GM19438 (cell line): ENCODE results near the gene TTC28.
"Not testable (repeated sequence)": the region's sequence is repeated elsewhere in the genome, so short reads cannot be mapped to it uniquely, and the experiment has no call there.

Experiments used
- ATAC-seq: cut with Tn5 transposase; IDR thresholded peaks from one replicate; pipeline ENCODE4 v1.9.1; 2021; ENCODE audit warnings: low read depth; ENCODE audit not compliant: unreplicated experiment

TTC28 gene

DNA sequence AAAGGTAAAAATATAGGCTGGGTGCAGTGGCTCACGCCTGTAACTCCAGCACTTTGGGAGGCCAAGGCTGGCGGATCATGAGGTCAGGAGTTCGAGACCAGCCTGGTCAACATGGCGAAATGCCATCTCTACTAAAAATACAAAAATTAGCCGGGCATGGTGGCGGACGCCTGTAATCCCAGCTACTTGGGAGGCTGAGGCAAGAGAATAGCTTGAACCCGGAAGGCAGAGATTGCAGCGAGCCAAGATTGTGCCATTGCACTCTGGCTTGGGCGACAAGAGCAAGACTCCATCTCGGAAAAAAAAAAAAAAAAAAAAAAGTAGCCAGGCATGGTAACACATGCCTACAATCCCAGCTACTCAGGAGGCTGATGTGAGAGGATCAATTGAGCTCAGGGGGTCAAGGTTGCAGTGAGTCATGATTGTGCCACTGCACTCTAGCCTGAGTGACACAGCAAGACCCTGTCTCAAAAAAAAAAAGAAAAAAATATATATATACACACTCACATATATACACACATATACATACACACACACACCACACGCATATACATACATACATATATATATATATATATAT lies 112.6 kb downstream of the TTC28 start:
- not testable (repeated sequence) for ATAC-seq

DNA sequence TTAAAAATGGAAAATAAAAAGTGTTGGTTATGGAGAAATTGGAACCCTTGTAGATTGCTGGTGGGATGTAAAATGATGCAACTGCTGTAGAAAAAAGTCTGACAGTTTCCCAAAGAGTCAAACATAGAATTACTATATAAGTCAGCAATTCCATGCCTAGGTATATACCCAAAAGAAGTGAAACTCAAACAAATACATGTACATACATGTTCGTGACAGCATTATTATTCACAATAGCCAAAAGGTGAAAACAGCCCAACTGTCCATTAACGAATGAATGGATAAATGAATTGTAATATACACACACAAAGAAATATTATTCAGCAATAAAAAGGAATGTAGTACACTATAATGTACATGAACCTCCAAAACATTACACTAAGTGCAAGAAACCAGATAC lies 116.0 kb downstream of the TTC28 start:
- ATAC-seq = no peak

DNA sequence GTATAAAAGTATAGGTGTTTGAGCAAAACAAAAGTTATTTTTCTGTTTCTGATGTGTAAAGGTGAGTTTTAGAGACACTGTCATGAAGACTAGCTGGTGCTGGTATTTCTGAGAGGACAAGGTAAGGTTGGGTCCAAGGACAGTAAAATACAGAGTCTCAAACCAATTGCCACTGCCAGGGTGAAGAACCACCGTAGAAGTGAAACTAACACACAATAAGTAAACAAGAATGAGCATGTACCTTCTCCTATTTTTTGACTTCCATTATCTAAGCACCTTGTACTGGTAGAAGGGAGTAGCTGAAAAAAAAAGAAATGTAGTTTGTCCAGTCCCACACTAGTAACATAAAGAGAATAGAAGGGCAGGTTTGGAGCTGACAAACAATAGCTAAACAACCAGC lies 117.3 kb downstream of the TTC28 start:
- ATAC-seq = no peak

DNA sequence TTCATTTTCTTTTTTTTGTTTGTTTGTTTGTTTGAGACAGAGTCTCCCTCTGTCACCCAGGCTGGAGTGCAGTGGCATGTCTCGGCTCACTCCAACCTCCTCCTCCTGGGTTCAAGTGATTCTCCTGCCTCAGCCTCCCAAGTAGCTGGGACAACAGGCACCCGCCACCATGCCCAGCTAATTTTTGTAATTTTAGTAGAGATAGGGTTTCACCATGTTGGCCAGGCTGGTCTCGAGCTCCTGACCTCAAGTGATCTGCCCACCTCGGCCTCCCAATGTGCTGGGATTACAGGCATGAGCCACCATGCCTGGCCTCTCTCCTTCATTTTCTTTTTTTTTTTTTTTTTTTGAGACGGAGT lies 118.9 kb downstream of the TTC28 start:
- not testable (repeated sequence) for ATAC-seq

DNA sequence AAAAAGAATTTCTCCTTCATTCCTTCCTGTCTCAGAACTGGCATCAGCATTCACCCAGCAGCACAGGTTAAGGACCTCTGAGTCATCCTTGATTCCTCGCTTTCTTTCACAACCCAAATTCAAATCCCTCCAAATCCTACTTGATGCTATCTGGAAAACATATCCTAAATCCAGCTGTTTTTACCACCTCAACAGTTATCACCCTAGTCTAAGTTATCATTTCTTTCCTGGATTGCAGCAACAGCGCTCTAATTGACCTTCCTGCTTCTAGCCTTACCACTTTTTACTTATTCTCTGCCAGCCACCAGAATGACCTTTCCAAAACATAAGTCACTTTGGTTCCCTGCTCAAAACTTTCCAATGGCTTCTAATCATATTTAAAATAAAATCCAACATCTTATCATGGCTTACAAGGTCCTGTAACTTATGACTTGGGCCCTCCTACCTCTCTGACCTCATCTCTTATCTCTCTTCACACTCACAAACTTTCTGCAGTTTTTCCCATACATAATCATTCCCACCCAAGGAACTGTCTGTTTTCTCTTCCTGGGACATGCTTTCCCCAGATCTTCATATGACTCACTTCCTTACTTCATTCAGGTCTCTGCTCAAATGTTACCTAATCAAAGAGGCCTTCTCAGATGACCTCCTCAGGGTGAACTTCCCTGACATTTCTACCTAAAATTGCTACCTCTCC lies 119.4 kb downstream of the TTC28 start:
- no peak for ATAC-seq

DNA sequence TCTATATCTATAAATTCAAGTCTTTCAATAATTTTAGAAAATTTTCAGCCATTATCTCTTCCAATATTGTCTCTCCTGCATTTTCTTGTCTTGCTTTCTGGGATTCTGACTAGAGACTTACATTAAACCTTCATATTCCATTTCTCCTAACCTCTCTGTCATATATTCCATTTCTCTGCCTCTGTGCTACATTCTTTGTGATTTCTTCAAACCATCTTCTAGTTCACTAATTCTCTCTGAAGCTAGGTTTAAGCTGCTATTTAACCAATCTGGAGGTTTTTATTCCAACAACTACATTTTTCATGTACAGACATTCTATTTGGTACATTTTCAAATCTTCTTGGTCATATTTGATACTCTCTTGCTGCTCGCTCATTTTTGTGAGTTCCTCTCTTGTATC lies 122.5 kb downstream of the TTC28 start:
- ATAC-seq = no peak

DNA sequence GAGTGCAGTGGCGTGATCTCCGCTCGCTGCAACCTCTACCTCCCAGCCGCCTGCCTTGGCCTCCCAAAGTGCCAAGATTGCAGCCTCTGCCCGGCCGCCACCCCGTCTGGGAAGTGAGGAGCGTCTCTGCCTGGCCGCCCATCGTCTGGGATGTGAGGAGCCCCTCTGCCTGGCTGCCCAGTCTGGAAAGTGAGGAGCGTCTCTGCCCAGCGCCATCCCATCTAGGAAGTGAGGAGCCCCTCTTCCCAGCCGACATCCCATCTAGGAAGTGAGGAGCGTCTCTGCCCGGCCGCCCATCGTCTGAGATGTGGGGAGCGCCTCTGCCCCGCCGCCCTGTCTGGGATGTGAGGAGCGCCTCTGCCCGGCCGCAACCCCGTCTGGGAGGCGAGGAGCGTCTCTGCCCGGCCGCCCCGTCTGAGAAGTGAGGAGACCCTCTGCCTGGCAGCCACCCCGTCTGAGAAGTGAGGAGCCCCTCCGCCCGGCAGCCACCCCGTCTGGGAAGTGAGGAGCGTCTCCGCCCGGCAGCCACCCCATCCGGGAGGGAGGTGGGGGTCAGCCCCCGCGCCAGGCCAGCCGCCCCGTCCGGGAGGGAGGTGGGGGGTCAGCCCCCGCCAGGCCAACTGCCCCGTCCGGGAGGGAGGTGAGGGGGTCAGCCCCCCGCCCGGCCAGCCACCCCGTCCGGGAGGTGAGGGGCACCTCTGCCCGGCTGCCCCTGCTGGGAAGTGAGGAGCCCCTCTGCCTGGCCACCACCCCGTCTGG lies 126.4 kb downstream of the TTC28 start:
- not testable (repeated sequence) for ATAC-seq

DNA sequence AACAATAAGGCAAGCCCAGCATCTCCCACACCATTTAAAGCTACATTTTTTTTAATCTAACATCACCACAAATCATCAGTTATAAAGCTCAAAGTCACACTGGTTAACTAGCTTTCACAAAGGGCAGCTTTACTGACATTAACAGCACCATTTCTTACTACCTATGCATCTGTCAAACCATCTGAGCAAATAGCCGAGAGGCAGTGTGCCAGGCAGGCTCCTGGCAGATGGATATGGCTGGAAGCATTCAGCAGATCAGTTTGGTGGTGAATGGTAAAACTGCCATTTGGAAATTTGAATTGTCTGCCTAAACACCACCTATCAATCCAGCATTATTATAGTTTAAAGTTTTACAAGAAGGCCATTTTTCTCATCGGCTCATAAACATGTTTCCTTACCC lies 131.2 kb downstream of the TTC28 start:
- no peak for ATAC-seq

DNA sequence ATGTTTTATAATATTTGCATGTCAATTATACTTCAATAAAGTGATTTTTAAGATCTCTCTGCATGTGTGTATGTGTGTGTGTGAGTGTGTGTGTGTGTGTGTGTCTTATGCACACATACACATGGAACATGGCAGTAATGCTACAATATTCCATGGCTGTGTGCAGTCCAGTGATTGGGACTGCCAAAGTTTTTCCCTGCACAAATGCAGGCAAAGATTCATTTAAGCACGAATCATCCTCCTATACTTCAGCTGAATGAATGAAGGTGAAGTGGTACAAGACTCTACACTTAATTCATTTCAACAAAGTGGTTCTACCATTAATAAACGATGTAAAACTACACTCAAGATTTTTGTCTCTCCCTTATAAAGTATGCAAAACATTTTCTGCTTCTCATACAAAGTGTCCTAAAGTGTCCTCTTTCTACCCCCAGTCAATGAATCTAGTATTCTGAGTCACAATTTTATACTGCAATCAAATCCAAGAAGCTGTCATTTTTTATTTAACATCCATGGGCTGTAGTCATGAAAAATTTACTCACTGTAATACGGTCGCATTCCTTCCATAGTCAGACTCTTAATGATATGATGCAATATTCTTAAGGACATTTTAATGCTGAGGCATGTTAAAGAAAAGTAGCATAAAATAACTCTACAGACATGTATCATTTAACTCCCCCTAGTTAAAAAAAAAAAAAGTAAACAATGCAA lies 132.4 kb downstream of the TTC28 start:
- no peak for ATAC-seq

DNA sequence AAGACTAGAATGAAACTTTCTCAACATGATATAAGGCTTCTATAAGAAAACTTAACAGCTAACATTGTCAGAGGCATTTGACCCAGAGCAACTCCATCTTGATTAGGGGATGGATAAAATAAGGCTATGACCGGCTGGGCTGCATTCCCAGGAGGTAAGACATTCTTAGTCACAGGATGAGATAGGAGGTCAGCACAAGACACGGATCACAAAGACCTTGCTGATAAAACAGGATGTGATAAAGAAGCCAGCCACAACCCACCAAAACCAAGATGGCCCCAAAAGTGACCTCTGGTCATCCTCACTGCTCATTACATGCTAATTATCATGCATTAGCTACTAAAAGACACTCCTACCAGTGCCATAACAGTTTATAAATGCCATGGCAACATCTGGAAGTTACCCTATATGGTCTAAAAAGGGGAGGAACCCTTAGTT lies 135.2 kb downstream of the TTC28 start:
- no peak for ATAC-seq

DNA sequence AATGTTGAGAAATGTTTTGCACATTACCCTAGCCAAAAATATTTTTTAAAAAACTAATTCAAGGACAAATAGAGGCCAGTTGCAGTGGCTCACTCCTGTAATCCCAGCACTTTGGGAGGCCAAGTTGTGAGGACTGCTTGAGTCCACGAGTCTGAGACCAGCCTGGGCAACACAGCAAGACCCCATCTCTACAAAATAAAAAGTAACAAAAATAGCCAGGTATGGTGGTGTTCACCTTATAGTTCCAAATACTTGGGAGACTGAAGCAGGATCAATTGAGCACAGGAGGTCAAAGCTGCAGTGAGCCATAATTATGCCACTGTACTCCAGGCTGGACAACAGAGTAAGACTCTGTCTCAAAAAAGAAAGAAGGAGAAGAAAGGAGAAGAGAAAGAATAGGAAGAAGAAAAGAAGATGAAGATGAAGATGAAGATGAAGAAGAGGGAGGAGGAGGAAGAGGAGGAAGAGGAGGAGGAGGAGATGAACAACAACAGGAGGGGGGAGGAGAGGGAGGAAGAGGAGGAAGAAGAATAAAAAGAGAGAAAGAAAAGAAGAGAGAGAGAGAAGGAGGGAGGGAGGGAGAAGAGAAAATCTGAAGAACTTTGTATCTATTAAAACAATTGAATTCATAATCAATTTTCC lies 136.5 kb downstream of the TTC28 start:
- ATAC-seq = no peak

DNA sequence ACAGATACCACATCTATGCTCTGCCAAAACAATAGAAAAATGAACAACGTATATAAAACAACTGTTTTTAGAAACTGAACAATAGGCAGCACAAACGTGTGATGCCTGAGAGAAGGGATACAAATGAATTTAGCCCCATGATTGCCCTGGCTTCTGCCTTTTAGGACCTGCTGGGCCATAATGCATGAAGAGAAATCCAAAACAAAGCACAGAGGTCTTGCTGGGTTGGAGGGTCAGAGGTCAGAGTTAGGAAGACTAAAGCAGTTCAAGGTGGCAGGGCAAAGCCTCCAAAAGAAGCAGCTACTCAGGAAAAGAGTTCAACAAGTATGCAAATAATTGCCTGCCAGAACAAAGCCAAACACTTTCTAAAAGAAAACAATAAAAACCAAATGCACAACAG lies 138.5 kb downstream of the TTC28 start:
- ATAC-seq = no peak

DNA sequence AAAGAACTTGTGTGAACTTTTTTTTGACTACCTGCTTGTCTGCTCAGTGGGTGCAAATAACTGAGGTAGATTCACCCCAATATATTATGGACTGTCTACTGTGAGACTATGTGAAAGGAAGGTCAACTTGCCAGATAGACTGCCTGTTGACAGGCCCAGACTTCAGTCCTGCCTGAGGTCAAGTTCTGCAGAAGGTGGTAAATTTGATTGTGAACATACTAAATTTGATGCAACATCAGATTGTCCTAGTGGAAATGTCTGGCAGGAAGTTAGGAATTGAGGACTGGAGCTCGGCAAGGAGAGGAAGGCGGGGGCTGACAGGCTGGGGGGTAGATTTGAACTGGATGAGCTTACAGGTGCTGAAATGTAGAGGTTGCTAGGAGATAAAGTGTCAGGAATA lies 140.7 kb downstream of the TTC28 start:
- no peak for ATAC-seq

DNA sequence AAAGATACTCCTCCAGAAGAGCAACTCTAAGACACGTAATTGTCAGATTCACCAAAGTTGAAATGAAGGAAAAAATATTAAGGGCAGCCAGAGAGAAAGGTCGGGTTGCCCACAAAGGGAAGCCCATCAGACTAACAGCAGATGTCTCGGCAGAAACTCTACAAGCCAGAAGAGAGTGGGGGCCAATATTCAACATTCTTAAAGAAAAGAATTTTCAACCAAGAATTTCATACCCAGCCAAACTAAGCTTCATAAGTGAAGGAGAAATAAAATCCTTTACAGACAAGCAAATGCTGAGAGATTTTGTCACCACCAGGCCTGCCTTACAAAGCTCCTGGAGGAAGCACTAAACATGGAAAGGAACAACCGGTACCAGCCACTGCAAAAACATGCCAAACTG lies 149.1 kb downstream of the TTC28 start:
- not testable (repeated sequence) for ATAC-seq

DNA sequence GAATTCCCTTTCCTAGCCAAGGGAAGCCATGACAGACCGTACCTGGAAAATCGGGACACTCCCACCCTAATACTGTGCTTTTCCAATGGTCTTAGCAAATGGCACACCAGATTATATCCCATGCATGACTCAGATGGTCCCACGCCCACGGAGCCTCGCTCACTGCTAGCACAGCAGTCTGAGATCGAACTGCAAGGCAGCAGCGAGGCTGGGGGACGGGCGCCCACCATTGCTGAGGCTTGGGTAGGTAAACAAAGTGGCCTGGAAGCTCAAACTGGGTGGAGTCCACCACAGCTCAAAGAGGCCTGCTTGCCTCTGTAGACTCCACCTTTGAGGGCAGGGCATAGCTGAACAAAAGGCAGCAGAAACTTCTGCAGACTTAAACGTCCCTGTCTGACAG lies 150.5 kb downstream of the TTC28 start:
- not testable (repeated sequence) for ATAC-seq

DNA sequence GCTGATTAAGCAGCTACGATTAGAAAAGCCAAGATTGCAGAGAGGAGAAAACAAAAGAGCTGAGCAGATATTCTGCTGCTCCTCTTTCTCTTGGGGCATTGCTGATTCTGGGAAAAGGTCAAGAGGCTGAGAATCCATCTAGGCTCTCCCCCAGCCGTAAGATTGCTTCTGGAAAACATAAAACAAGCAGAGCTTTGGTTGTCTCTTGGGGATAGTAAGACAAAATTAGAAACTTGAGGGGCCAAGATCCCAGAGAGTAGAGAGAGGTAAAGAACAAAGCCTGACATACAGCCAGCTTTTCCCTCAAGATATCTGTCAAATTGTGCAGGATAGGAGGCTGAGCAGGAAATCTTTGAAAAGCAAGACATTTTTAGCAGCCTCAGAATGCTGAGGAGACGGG lies 158.2 kb downstream of the TTC28 start:
- no peak for ATAC-seq

DNA sequence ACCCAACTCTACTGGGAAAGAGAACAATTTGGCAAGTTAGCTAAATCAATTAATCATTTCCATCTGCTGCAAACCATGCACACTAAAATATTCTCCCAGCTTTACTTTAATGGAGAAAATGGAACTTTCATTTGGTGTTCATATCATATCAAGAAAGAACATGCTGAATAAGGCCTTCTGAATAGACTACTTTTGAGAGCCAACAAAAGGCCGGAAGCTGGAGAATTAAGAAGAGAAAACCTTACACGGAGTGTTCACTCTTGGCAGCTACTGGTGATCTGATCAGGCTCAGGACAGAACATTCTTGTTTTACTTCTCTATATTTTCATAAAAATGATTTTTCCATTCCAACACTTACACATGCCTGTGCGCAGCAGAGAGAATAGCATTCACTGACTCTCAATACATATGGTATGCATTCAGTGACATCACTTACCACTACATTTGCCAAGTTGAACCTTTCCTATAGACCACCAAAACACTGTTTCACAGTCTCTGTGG lies 165.3 kb downstream of the TTC28 start:
- ATAC-seq = no peak

DNA sequence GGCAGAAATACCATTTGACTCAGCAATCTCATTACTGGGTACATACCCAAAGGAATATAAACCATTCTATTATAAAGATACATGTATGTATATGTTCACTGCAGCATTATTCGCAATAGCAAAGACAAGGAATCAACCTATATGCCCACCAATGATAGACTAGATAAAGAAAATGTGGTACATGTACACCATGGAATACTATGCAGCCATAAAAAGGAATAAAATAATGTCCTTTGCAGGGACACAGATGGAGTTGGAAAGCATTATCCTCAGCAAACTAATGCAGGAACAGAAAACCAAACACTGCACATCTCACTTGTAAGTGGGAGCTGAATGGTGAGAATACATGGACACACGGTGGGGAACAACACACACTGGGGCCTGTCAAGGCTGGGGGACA lies 167.3 kb downstream of the TTC28 start:
- ATAC-seq = not testable (repeated sequence)

DNA sequence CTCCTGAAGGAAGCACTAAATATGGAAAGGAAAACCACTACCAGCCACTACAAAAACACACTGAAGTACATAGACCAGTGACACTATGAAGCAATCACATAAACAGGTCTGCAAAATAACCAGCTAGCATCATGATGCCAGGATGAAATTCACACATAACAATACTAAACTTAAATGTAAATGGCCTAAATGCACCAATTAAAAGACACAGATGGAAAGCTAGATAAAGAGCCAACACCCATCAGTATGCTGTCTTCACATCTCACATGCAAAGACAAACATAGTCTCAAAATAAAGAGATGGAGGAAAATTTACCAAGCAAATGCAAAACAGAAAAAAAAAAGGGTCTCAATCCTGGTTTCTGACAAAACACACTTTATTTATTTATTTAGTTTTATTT lies 171.7 kb downstream of the TTC28 start:
- ATAC-seq = no peak

DNA sequence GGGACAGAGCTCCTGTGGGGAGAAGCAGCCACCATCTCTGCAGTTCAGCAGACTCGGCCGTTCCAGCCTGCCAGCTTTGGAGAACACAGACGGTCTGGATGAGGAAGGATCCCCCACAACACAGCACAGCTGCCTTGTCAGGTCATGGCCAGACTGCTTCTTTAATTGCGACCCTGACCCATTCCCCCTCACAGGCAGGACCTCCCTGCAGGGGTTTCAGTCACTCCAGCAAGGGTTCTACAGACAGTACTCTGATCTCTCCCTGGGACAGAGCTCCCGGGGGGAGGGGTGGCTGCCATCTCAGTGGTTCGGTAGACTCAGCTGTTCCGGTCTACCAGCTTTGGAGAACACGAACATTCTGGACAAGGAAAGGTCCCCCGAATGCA lies 173.5 kb downstream of the TTC28 start:
- no peak for ATAC-seq
